AG04450 (cell line): Measurements from ENCODE around the gene PLPPR3. TPM values are rescaled to one million over a fixed set of nuclear protein-coding genes. Genes with fewer than 3 reads are reported as not detected.

Experiments used
- CTCF ChIA-PET: fragments of 300-600, 350-600 bp; formaldehyde crosslinking; extraction: SDS; loops from one replicate; lab custom pipeline; 2022; ENCODE audit warnings: antibody characterized with exemption, inconsistent platforms; lab: Charles Lee
- POLR2A ChIA-PET: fragments of 350-600 bp; formaldehyde crosslinking; extraction: SDS; loops from one replicate; lab custom pipeline; 2021; ENCODE audit warnings: antibody characterized with exemption, inconsistent platforms; lab: Yijun Ruan, JAX
- DNase-seq: peaks from one replicate; pipeline ENCODE4 v3.0.0-alpha.2; 2011; ENCODE audit warnings: low read depth, low spot score
- H3K27ac ChIP-seq: one replicate; pipeline ENCODE4 v1.5.1; 2012; ENCODE audit warnings: low read depth, low read length, control low read depth
- H3K27me3 ChIP-seq: one replicate; pipeline ENCODE4 v1.6.0; 2012; ENCODE audit warnings: low read length; ENCODE audit not compliant: control insufficient read depth, insufficient read depth
- H3K4me3 ChIP-seq: 2 replicates; pipeline ENCODE4 v1.5.1; 2011; ENCODE audit warnings: mild to moderate bottlenecking, low read depth, low read length, control low read depth
- H3K9me3 ChIP-seq: 2 replicates; pipeline ENCODE4 v1.5.1; 2012; ENCODE audit warnings: low read length; ENCODE audit not compliant: control insufficient read depth, insufficient read depth
- CTCF ChIP-seq: IDR thresholded peaks from 2 replicates; pipeline ENCODE4 v1.5.1; 2011; ENCODE audit warnings: low read depth, low read length, control low read depth, inconsistent platforms
- polyA plus RNA-seq: library from polyadenylated mRNA; depleted of rRNA; stranded (reverse); fragments of >200 nt; gene quantifications from 2 replicates; pipeline ENCODE4 v1.2.3, GENCODE V29; 2011

Gene PLPPR3
- polyA plus RNA-seq, 1 experiment = 1.3 TPM

GRCh38 chr19:813219-814151 lies 8.3 kb downstream of the PLPPR3 start:
- H3K9me3 ChIP-seq = peaks cover 34% of the 10 kb centered on the region; the same call in 1 of the 2 replicates
- H3K27me3 ChIP-seq = no peaks in the 10 kb centered on the region
- no peak for TF ChIP-seq CTCF
- no peak overlapping the region for H3K4me3 ChIP-seq
- CTCF ChIA-PET = no interaction called here
- no peak overlapping the region for H3K27ac ChIP-seq
- POLR2A ChIA-PET = interaction anchor here (0.7 to 1.0 kb wide), 2 partner anchors 11 to 15 kb away, joined by 3 to 5 read pairs; no protein-coding TSS in a partner anchor
- no peak for DNase-seq

- no peak for DNase-seq
- H3K9me3 ChIP-seq = peaks cover 34% of the 10 kb centered on the region; the same call in 1 of the 2 replicates
- ChIA-PET POLR2A (interaction anchor here (1.0 kb wide), 1 partner anchor 14 kb away, joined by 5 read pairs; no protein-coding TSS in a partner anchor), CTCF (no interaction called here)
- H3K27ac ChIP-seq = no peak overlapping the region
- H3K4me3 ChIP-seq = no peak overlapping the region
- TF ChIP-seq CTCF = no peak
- H3K27me3 ChIP-seq = no peaks in the 10 kb centered on the region
These were observed 9.0 kb downstream of the PLPPR3 start for GRCh38 chr19:812747-813218.

DNA sequence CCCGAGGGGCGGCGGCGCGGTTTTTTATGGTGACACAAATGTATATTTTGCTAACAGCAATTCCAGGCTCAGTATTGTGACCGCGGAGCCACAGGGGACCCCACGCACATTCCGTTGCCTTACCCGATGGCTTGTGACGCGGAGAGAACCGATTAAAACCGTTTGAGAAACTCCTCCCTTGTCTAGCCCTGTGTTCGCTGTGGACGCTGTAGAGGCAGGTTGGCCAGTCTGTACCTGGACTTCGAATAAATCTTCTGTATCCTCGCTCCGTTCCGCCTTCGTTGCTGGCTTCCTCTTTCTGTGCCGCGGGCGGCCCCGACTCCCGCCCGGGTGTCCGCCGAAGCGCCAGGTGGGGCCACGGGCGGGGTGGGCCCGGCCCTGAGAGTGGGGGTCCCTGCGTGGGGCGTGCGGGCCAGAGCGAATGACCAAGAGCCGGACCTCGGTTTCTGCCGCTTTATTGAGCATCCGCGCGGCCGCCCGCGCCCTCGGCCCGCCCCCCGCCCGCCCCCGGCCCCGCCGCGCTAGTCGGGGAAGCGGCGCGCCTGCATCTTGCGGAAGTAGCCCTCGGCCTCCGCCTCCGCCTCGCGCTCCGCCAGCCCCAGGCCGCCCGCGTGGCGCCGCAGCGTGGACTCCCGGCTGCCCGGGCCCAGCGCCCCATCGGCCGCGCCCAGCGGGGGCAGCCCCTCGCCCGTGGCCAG lies 9.6 kb downstream of the PLPPR3 start:
- no peak for TF ChIP-seq CTCF
- Histone ChIP-seq H3K27me3 (no peaks in the 10 kb centered on the region), H3K27ac (no peak overlapping the region), H3K4me3 (no peak overlapping the region), H3K9me3 (peaks cover 34% of the 10 kb centered on the region; the same call in 1 of the 2 replicates)
- DNase-seq = no peak
- ChIA-PET CTCF (no interaction called here), POLR2A (no interaction called here)

- H3K4me3 ChIP-seq = no peak overlapping the region
- CTCF ChIA-PET = no interaction called here
- POLR2A ChIA-PET = no interaction called here
- peaks cover 34% of the 10 kb centered on the region; the same call in 1 of the 2 replicates for H3K9me3 ChIP-seq
- no peaks in the 10 kb centered on the region for H3K27me3 ChIP-seq
- no peak overlapping the region for H3K27ac ChIP-seq
- DNase-seq = no peak
- TF ChIP-seq CTCF = no peak
These were observed 10.2 kb downstream of the PLPPR3 start for GRCh38 chr19:811506-812048.
